ENCODE results near the gene BLOC1S4. TPM values are rescaled to one million over a fixed set of nuclear protein-coding genes. Genes with fewer than 3 reads are reported as not detected.
A peak's percentile ranks its signal among the peaks of the same experiment; 100 is the strongest.

The BLOC1S4 gene
- total RNA-seq, 2 experiments from 2014 or later: 17.0 to 19.7 TPM

DNA sequence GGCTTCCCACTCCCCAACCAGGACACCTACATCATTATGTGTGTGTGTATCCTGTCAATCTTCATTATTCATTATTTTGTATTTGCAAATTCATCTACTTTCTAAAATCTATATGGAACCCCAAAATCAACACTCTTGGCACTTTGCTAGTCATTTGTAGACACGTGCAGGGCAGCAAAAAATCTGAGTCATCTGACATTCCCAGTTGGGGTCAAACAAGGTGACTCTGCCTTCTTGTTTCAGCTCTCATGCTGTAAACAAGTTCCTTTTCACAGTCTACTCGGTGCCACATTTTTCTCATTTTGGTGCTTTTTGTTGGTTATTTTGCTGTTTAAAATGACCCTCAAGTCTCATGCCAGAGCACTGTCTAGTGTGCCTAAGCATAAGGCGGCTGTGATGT is 12.2 kb upstream of the BLOC1S4 start:
- Mint-ChIP-seq H3K27me3 (no peaks in the 10 kb centered on the region), H3K9me3 (no peaks in the 10 kb centered on the region)
- POLR2A ChIA-PET: interaction anchor here (1.3 to 8.1 kb wide), 2 partner anchors 13 to 29 kb away, joined by 5 to 75 read pairs; a partner anchor contains a TSS

DNA sequence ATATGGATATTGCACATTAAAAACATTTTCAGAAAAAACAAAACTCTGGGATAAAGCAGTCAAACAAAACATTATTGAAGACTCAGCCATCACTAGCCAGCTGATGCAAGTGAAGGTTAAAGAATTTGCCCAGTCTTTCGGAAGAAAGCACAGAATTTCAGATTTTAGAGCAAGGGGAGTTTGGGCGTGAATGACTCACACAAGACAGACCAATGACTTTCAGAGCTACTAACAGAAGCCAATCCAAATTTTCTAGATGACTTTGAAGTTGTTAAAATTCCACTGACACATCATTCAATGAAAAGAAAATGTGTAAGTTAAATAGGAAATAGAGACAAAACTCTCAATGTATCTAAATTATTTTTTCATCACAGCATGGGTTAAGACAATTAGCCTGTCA is 10.3 kb upstream of the BLOC1S4 start:
- ChIA-PET CTCF (interaction anchor here (0.6 to 7.1 kb wide), 8 partner anchors 10 to 337 kb away, joined by 3 to 96 read pairs (median 4); partner anchors contain the start of gene TADA2B), POLR2A (interaction anchor here (2.2 to 8.1 kb wide), 2 partner anchors 10 to 31 kb away, joined by 9 to 75 read pairs; a partner anchor contains a TSS)
- DNase-seq: peak; percentile 49
- Mint-ChIP-seq H3K4me3 (peak overlapping the region; percentile 11), H3K4me1 (ENCODE audit: low read depth) (peaks cover 66% of the 10 kb centered on the region), H3K27me3 (no peaks in the 10 kb centered on the region), H3K36me3 (peaks cover 52% of the 10 kb centered on the region), H3K9me3 (no peaks in the 10 kb centered on the region), H3K27ac (peak overlapping the region; percentile 83)
- intact Hi-C loops (cut with micrococcal nuclease): loop anchor here (1.0 kb wide), 1 partner anchor 9 kb away; no protein-coding TSS in a partner anchor

More for the DNA sequence above, 12.2 kb upstream of the BLOC1S4 start:
- CTCF ChIA-PET: interaction anchor here (1.0 to 7.1 kb wide), 4 partner anchors 15 to 63 kb away, joined by 3 to 96 read pairs (median 12); partner anchors contain the start of gene MRFAP1
- H3K27ac Mint-ChIP-seq: peak overlapping the region; percentile 79
- peak; percentile 55 for DNase-seq
- H3K4me1 Mint-ChIP-seq (ENCODE audit: low read depth): peaks cover 74% of the 10 kb centered on the region
- no peak overlapping the region for H3K4me3 Mint-ChIP-seq
- H3K36me3 Mint-ChIP-seq: peaks cover 52% of the 10 kb centered on the region
- intact Hi-C loops (cut with micrococcal nuclease): no loop called here

DNA sequence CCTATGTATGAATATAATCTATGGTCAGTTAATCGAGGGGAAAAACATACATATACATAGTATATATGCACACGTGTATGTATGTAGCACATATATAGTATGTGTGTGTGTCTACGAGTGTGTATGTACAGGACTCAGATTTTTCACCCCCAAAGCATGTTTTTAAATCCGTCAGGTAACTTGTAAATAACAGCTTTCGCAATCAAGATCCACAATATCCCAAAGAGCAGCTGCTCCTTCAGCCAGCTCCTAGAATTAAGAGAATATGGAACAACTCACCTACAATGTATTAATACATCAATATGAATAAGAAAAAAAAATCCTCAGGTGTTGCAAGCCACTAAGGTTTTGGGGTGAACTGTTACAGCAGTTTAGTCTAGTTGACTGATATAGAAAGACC is 9.8 kb upstream of the BLOC1S4 start:
- H3K4me1 Mint-ChIP-seq (ENCODE audit: low read depth): peaks cover 70% of the 10 kb centered on the region
- POLR2A ChIA-PET: interaction anchor here (2.2 to 8.1 kb wide), 2 partner anchors 10 to 31 kb away, joined by 9 to 75 read pairs; a partner anchor contains a TSS
- peak overlapping the region; percentile 11 for H3K4me3 Mint-ChIP-seq
- no peaks in the 10 kb centered on the region for H3K27me3 Mint-ChIP-seq
- H3K36me3 Mint-ChIP-seq: peaks cover 51% of the 10 kb centered on the region
- H3K27ac Mint-ChIP-seq: peak overlapping the region; percentile 83
- intact Hi-C loops (cut with micrococcal nuclease): no loop called here
- no peaks in the 10 kb centered on the region for H3K9me3 Mint-ChIP-seq
- CTCF ChIA-PET: interaction anchor here (0.6 to 7.1 kb wide), 8 partner anchors 11 to 337 kb away, joined by 3 to 96 read pairs (median 4); partner anchors contain the start of gene TADA2B
- no peak for DNase-seq

DNA sequence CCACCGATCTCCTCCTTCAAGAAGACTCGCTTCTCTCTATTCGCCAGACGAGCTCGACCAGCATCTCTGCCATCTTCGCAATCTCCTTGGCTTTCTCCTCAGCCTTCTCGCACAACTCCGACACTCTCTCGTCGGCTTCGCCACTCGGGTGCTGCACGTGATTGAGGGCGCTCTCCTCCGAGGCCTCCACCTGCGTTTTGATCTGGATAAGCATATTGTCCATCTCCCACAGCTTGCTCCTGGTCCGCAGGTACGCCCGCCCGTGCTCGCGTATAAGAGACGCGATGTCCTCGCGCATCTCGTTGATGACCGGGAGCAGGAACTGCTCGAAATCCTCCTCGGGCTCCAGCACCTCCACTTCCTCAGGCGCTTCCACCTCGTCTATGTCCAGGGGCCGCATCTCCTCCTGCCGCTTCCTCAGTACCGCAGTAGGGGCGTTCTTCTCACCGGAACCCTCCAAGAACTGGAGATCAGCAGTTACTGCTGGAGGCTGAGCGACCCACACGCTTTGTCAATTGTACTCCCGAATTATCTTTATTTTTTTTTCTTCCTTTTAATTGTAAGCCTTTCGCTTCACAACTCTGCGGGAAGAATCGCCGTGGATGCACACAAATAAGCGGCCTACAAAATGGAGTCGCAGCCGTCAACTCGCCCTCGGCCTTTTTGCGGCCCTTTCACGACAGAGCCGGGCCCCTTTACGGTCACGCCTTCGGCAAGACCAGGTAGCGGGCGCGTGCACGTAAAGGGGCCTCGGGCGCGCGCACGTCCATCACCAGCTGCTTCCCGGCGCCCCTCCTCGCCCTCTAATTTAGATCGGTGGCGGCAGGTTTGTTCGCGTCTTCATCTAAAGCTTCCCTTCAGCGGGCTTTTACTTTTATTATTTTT is 6.5 kb upstream of the BLOC1S4 start, which contains the start of gene MRFAP1L1:
Gene MRFAP1L1 (minus strand): TSS at position 636 of the 885 bp plus-strand sequence. CDS start 236 bp downstream, at position 400.
- ChIA-PET POLR2A (interaction anchor here (0.9 to 8.1 kb wide), 6 partner anchors 13 to 69 kb away, joined by 3 to 75 read pairs (median 6); partner anchors contain the start of genes MRFAP1 and S100P), CTCF (interaction anchor here (0.9 to 7.1 kb wide), 13 partner anchors 8 to 361 kb away, joined by 3 to 96 read pairs (median 4); partner anchors contain the start of gene GRPEL1)
- Mint-ChIP-seq H3K36me3 (peaks cover 32% of the 10 kb centered on the region), H3K4me3 (peak within 1 kb of the TSS; percentile 99), H3K27me3 (no peaks in the 10 kb centered on the region), H3K27ac (peak within 1 kb of the TSS; percentile 95), H3K4me1 (ENCODE audit: low read depth) (peaks cover 49% of the 10 kb centered on the region), H3K9me3 (no peaks in the 10 kb centered on the region)
- DNase-seq: peak; percentile 98
- intact Hi-C loops (cut with micrococcal nuclease): loop anchor here (1.0 kb wide), 3 partner anchors 20 to 69 kb away; partner anchors contain the start of gene MRFAP1

DNA sequence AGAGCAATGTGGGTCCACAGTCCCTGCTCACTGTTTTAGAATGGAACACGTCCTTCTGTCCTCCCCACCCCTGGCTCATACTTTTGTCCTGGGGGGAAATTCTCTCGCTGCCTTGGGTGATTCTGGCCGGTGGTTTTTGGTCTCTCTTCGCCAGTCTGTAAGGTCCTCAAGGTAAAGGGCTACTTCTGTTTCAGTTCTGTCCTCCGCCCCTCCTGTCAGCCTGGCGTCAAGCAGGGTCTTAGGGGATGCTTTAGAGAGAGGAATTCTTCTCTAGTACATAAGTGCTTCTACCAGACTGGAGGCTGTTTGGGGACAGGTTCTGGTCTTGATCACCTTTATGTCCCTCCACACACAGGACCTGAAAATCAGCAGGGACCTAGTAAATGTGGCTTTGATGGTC is 5.7 kb upstream of the BLOC1S4 start:
- H3K9me3 Mint-ChIP-seq: no peaks in the 10 kb centered on the region
- peaks cover 42% of the 10 kb centered on the region for H3K4me1 Mint-ChIP-seq (ENCODE audit: low read depth)
- ChIA-PET POLR2A (interaction anchor here (1.0 to 8.1 kb wide), 5 partner anchors 14 to 70 kb away, joined by 3 to 75 read pairs (median 8); partner anchors contain the start of genes MRFAP1 and S100P), CTCF (interaction anchor here (0.9 to 7.1 kb wide), 8 partner anchors 8 to 360 kb away, joined by 3 to 96 read pairs (median 4); partner anchors contain the start of gene GRPEL1)
- peaks cover 28% of the 10 kb centered on the region for H3K36me3 Mint-ChIP-seq
- DNase-seq: no peak
- no peaks in the 10 kb centered on the region for H3K27me3 Mint-ChIP-seq
- intact Hi-C loops (cut with micrococcal nuclease): no loop called here
- H3K27ac Mint-ChIP-seq: peak overlapping the region; percentile 95
- peak overlapping the region; percentile 99 for H3K4me3 Mint-ChIP-seq

DNA sequence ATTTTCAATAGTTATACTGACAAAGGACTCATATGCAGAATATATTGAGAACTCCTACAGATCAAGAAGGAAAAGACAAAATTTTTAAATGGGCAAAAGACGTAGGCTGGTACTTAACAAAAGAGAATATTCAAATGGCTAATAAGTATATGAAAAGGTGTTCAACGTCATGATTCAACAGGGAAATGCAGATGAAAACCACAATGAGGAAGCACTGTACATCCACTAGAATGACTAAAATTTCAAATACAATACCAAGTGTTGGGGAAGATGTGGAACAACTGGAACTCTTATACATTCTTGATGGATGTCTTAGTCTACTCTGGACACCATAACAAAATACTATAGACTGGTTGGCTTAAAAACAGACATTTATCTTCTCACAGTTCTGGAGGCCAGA is 5.0 kb upstream of the BLOC1S4 start:
- Mint-ChIP-seq H3K4me3 (no peak overlapping the region), H3K36me3 (peaks cover 25% of the 10 kb centered on the region), H3K27me3 (peaks cover 3% of the 10 kb centered on the region), H3K4me1 (ENCODE audit: low read depth) (peaks cover 42% of the 10 kb centered on the region), H3K9me3 (no peaks in the 10 kb centered on the region), H3K27ac (no peak overlapping the region)
- intact Hi-C loops (cut with micrococcal nuclease): no loop called here
- CTCF ChIA-PET: no interaction called here
- DNase-seq: no peak
- POLR2A ChIA-PET: interaction anchor here (2.3 kb wide), 1 partner anchor 38 kb away, joined by 7 read pairs; a partner anchor contains a TSS

DNA sequence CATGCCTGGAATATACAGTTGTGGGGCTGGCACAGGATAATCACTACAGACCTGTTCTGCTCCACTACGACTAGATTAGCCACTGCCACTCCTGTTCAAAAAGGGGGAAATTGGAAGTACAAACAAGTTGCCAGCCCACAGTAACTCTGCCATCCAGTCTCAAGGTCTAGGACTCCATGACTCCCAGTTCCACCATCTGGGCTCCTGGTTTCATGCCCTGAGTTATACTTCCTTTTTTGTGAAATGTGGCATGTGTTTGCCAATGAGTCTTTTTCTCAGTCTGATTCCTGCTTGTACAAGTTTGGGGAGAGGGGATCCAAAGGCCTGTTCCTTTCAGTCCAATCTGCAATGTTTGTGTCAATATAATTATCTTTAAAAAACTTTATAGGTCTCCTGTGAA is 1.0 kb upstream of the BLOC1S4 start:
- H3K27me3 Mint-ChIP-seq: peaks cover 3% of the 10 kb centered on the region
- intact Hi-C loops (cut with micrococcal nuclease): loop anchor here (5.0 kb wide), 1 partner anchor 272 kb away; no protein-coding TSS in a partner anchor
- peaks cover 33% of the 10 kb centered on the region for H3K4me1 Mint-ChIP-seq (ENCODE audit: low read depth)
- POLR2A ChIA-PET: interaction anchor here (3.0 kb wide), 1 partner anchor 41 kb away, joined by 29 read pairs; a partner anchor contains a TSS
- CTCF ChIA-PET: interaction anchor here (1.2 to 5.9 kb wide), 4 partner anchors 40 to 328 kb away, joined by 3 to 74 read pairs (median 8); partner anchors contain the start of gene TADA2B
- H3K27ac Mint-ChIP-seq: peak overlapping the region; percentile 49
- H3K4me3 Mint-ChIP-seq: no peak overlapping the region
- DNase-seq: no peak
- no peaks in the 10 kb centered on the region for H3K9me3 Mint-ChIP-seq
- H3K36me3 Mint-ChIP-seq: peaks cover 9% of the 10 kb centered on the region

DNA sequence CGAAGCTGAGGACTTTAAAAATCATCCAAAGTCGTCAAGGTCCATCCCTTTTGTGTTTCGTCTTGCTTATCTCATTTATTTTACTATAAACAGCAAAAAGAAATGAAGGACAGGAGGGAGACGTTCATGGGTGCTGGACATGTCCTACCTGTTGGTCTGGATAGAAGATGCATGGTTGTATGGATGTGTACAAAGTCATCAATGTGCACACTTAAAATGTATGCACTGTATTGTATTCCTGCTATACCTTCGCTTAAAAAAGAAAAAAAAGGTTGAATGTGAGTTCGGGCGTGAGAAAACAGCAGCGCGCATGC is 313 bp upstream of the BLOC1S4 start:
- intact Hi-C loops (cut with micrococcal nuclease): loop anchor here (1.0 to 5.0 kb wide), 5 partner anchors 41 to 353 kb away; partner anchors contain the start of genes GRPEL1 and MRFAP1
- H3K36me3 Mint-ChIP-seq: peaks cover 9% of the 10 kb centered on the region
- H3K27me3 Mint-ChIP-seq: peaks cover 3% of the 10 kb centered on the region
- H3K4me1 Mint-ChIP-seq (ENCODE audit: low read depth): peaks cover 34% of the 10 kb centered on the region
- H3K27ac Mint-ChIP-seq: peak overlapping the region; percentile 97
- DNase-seq: no peak
- CTCF ChIA-PET: interaction anchor here (1.1 to 9.9 kb wide), 6 partner anchors 14 to 355 kb away, joined by 3 to 252 read pairs (median 40); partner anchors contain the start of gene GRPEL1
- peak overlapping the region; percentile 90 for H3K4me3 Mint-ChIP-seq
- POLR2A ChIA-PET: interaction anchor here (0.6 to 3.0 kb wide), 6 partner anchors 8 to 353 kb away, joined by 3 to 29 read pairs (median 6); partner anchors contain the start of genes GRPEL1, MAN2B2 and MRFAP1
- no peaks in the 10 kb centered on the region for H3K9me3 Mint-ChIP-seq

DNA sequence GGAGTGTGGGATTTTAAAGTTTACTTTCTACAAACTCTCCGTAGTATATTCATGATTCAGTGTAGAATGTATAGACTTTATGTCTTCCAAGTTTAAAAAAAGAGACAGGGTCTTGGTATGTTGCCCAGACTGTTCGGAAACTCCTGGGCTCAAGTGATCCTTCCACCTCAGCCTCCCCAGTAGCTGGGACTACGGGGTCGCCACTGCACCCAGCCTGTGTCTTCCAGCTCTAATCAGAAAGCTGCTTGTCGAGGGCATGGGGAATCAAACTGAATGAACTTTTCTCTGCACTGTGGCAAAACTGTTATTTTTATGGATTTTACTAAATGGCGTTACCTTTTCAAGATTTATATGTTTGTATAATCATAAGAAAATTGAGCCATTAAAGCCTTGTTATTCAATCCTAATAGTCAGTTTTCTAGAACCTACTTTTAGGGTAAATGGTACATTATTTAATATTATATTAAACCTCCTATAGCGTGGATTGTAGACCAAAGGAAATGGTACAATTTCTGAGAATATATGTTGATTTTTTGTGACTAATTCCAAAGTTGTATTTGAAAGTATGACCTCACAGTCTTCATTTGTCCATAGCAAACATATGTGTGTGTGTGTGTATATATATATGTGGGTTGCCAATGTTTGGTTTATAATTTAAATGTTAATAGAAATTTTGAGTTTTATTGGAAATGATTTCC is 1.1 kb downstream of the BLOC1S4 start:
- H3K4me1 Mint-ChIP-seq (ENCODE audit: low read depth): peaks cover 26% of the 10 kb centered on the region
- peaks cover 9% of the 10 kb centered on the region for H3K36me3 Mint-ChIP-seq
- ChIA-PET POLR2A (interaction anchor here (0.6 to 3.0 kb wide), 9 partner anchors 23 to 352 kb away, joined by 3 to 29 read pairs (median 4); partner anchors contain the start of genes GRPEL1, MAN2B2 and S100P), CTCF (interaction anchor here (0.6 to 9.9 kb wide), 15 partner anchors 9 to 383 kb away, joined by 3 to 252 read pairs (median 4); partner anchors contain the start of genes GRPEL1, TADA2B and TBC1D14)
- peaks cover 3% of the 10 kb centered on the region for H3K27me3 Mint-ChIP-seq
- peak overlapping the region; percentile 97 for H3K27ac Mint-ChIP-seq
- no peak for DNase-seq
- intact Hi-C loops (cut with micrococcal nuclease): loop anchor here (1.0 to 5.0 kb wide), 6 partner anchors 43 to 352 kb away; partner anchors contain the start of genes GRPEL1 and MRFAP1
- no peaks in the 10 kb centered on the region for H3K9me3 Mint-ChIP-seq
- peak overlapping the region; percentile 90 for H3K4me3 Mint-ChIP-seq

DNA sequence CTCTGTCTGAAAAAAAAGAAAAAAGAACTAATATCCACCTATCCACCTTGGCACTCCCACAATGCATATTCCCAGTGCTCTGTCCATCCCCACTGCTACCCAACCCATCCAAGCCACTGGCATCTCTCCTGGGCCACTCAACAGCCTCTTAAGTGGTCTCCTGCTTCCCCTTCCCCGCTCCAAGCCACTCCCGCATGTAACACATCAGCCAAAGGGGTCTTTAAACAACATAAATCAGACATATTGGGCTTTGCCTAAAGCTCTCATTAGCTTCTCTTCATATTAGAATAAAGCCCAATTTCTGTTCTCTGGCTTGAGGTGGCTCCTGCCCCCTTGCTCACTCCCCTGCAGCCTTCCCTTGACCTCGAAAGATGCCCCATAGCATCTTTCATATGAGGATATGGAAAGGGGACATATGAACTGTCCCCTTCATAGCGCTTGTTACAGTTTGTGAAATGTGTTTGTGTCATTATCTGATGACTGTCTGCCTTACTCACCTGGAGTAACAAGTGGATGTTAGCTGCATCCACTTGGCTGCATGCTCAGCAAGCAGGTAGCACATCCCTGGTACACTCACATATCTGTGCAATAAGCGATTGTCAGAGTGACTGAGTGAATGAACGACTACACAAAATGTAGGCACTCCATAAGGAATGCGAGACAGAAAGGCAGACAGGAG is 3.1 kb downstream of the BLOC1S4 start:
- Mint-ChIP-seq H3K27me3 (peaks cover 3% of the 10 kb centered on the region), H3K9me3 (no peaks in the 10 kb centered on the region), H3K4me3 (peak overlapping the region; percentile 1), H3K27ac (no peak overlapping the region), H3K36me3 (peaks cover 9% of the 10 kb centered on the region), H3K4me1 (ENCODE audit: low read depth) (peaks cover 26% of the 10 kb centered on the region)
- intact Hi-C loops (cut with micrococcal nuclease): loop anchor here (5.0 kb wide), 1 partner anchor 268 kb away; no protein-coding TSS in a partner anchor
- POLR2A ChIA-PET: no interaction called here
- CTCF ChIA-PET: interaction anchor here (0.6 to 9.9 kb wide), 10 partner anchors 10 to 351 kb away, joined by 3 to 252 read pairs (median 9); partner anchors contain the start of genes GRPEL1 and MRFAP1L1
- no peak for DNase-seq

All from activated CD4-positive, alpha-beta memory T cell treated with anti-CD3 and anti-CD28 coated beads for 36 hours (primary cell).